ENCODE data around the gene BAHCC1. TPM values are rescaled to one million over a fixed set of nuclear protein-coding genes. Genes with fewer than 3 reads are reported as not detected.

Gene BAHCC1
- total RNA-seq, 2 donors from 2014 or later, result 12.5 to 26.3 TPM

DNA sequence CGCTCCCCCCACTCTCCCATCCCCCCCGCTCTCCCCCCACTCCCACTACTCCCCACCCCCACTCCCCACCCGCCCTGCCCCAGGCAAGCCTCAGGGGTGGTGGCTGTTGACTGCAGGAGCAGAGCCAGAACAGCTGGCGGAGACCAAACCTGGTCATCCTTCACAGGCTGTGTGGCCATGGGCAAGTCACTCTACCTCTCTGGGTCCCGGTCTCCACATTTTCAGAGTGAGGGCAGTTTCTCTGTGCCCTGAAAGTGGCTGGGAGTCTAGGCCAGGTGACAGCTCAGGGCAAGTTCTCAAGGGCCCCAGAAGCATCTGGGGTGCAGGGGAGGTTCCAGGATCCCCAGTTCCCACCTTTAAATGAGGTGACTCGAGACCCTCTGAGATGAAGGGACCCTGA is 15.1 kb upstream of the BAHCC1 start:
- intact Hi-C loops (cut with DNase I), result no loop called here
- Histone ChIP-seq H3K9me3 (no peaks in the 10 kb centered on the region), H3K36me3 (no peaks in the 10 kb centered on the region), H3K9ac (ENCODE audit: low read depth in 2 of 2, low read length in 2 of 2) (no peak overlapping the region), H3K27ac (no peak overlapping the region), H3K27me3 (no peaks in the 10 kb centered on the region), H3K4me1 (no peaks in the 10 kb centered on the region), H3K4me3 (no peak overlapping the region)
- no peak for DNase-seq
- TF ChIP-seq, protein P1, sequence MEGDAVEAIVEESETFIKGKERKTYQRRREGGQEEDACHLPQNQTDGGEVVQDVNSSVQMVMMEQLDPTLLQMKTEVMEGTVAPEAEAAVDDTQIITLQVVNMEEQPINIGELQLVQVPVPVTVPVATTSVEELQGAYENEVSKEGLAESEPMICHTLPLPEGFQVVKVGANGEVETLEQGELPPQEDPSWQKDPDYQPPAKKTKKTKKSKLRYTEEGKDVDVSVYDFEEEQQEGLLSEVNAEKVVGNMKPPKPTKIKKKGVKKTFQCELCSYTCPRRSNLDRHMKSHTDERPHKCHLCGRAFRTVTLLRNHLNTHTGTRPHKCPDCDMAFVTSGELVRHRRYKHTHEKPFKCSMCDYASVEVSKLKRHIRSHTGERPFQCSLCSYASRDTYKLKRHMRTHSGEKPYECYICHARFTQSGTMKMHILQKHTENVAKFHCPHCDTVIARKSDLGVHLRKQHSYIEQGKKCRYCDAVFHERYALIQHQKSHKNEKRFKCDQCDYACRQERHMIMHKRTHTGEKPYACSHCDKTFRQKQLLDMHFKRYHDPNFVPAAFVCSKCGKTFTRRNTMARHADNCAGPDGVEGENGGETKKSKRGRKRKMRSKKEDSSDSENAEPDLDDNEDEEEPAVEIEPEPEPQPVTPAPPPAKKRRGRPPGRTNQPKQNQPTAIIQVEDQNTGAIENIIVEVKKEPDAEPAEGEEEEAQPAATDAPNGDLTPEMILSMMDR (IDR thresholded peaks at IDR 0.05), result no peak

DNA sequence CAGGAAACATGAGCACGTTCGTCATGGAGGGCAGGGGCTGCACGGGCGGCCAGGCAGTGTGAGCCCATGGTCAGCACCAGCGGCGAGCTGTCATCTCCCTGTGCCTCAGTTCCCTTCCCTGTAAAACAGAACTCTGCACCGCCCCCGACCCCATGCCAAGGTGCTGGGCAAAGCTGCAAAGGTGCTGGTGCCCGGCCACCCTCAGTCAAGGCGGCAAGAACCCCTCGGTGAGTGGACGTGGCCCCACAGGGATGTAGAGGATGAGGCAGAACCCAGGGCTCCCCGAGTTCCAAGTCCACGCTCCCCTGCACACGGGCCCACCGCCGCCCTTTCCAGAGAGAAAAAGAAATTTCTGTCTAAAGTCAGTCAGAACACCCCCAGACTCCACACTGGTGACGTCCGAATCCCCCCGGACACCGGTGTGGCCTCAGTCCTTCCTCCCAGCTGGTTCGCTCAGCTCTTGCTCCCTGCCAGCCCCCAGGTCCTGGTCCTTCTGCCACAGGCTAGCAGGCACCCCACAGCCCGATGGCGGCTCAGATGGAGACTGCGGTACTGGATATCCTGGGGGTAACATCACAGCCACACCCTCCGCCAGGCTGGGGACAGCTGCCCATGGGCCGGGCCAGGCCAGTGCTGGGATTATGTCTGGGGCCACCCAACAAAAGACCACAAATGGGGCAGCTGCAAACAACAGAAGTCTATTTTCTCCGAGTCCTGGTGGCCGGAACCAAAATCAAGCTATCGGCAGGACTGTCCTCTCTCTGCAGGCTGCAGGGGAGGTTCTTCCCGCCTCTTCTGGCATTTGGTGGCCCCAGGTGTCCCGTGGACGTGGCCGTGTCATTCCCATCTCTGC is 14.4 kb upstream of the BAHCC1 start:
- Histone ChIP-seq H3K27me3 (no peaks in the 10 kb centered on the region), H3K36me3 (no peaks in the 10 kb centered on the region), H3K9me3 (no peaks in the 10 kb centered on the region), H3K27ac (no peak overlapping the region), H3K9ac (ENCODE audit: low read depth in 2 of 2, low read length in 2 of 2) (no peak overlapping the region), H3K4me1 (no peaks in the 10 kb centered on the region), H3K4me3 (no peak overlapping the region)
- no peak for DNase-seq
- TF ChIP-seq, protein P1 (IDR thresholded peaks at IDR 0.05), result no peak
- intact Hi-C loops (cut with DNase I), result no loop called here

DNA sequence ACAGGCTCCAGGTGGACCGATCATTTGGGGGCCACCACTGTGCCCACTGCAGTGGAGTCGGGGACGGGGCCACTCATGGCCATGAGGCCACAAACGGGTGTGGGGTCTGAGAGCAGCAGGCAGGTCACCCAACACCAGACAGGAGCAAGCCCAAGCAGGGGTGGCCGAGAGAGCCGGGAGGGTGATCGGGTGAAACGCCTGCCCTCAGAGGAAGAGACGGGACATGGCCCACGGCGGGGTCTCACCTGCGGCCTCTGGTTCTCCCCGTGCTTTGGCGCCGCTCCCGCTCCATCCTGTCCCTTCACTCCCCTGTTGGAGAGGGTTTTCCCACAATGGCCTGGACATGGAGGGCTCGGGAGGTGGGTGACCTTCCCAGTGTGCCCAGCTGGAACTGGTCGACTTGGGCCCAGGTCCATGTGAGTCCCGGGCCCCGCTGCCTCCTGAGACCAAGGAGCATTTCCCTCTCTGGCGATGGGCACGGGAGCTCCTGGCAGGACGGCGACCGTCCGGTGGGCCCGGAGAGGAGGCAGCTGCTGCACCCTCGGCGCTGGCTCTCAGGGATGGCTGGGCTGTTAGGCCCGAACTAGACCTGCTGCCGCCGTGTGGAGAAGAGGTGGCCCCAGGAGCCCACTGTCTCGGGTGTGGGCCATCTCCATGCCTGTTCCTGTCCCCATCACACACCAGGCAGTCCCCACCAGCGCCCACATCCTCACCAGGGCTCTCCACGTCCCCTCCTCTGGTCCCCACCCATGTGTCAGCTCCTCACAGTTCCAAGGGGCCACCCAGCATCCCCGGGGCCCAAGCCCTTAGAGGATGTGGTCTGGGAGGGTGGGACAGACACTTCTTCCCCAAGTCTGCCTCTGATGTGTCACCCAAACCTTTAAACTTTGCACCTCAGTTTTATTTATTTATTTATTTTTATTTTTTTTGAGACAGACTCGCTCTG is 13.4 kb upstream of the BAHCC1 start:
- TF ChIP-seq, protein P1 (IDR thresholded peaks at IDR 0.05), result no peak
- Histone ChIP-seq H3K4me3 (no peak overlapping the region), H3K9me3 (no peaks in the 10 kb centered on the region), H3K36me3 (no peaks in the 10 kb centered on the region), H3K27ac (no peak overlapping the region), H3K4me1 (peaks cover 3% of the 10 kb centered on the region), H3K27me3 (no peaks in the 10 kb centered on the region), H3K9ac (ENCODE audit: low read depth in 2 of 2, low read length in 2 of 2) (no peak overlapping the region)
- intact Hi-C loops (cut with DNase I), result no loop called here
- DNase-seq, result no peak

DNA sequence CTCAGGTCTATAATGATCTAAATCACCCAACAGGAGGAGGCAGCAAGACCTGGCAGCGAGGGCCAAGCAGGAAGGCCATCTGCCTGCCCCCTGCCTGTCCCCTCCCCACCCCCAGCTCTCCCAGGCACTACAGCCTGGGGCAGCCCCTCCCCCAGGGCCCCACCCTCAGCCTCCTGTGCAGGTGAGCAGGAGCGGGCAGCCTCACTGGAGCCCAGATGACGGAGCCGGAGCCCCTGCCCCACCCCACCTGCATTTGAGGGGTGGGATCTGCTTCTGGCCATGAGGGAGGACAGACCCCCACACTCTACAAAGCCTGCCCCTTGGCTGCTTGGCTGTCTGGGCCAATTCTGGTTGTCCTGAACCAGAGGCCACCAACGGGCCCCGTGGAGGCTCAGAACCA is 12.4 kb upstream of the BAHCC1 start:
- DNase-seq, result no peak
- Histone ChIP-seq H3K36me3 (no peaks in the 10 kb centered on the region), H3K4me3 (no peak overlapping the region), H3K9ac (ENCODE audit: low read depth in 2 of 2, low read length in 2 of 2) (no peak overlapping the region), H3K27ac (no peak overlapping the region), H3K9me3 (no peaks in the 10 kb centered on the region), H3K4me1 (peaks cover 3% of the 10 kb centered on the region), H3K27me3 (no peaks in the 10 kb centered on the region)
- intact Hi-C loops (cut with DNase I), result no loop called here
- TF ChIP-seq, protein P1 (IDR thresholded peaks at IDR 0.05), result no peak

DNA sequence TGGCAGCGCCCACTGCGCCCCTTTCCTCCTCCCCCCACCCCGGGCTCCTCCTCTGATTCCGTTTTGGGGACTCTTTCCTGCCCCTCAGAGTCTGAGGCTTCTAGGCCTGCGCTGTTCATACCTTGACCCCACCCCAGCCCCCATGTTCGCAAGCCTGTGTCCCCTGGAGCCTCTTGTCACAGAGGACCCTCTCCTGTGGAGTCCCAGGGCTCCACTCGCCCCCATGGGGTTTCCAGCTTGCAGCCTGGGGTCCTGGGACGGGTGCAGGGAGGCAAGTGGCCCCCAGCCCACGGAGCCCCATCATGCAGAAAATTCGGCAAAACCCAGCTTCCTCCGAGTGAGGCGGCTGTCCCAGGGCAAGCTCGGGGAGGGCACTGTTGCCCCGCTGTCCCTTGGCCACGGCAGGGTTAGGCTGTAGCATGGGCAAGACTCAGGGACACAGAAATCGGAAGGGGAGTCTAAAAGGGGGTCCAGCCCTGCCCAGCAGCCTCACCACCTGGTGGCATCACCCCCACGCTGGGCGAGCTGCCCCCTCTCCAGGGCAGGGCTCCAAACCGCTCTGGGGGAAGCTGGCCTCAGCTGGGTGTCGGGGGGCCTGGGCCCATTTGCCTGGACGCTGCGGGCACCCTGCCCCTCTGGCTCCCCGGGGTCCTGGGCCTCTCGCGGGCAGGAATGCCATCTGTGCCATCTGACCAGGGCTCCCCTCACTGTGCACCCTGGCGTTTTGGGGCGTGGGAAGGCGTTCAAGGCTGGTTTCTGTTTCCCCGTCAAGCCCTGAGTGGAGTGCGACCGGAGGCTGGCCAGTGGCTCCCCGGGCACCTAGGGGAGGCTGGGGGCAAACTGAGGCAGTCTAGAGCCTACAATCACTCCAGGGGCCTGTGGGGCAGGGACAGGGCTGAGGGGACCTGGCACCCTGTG is 11.5 kb upstream of the BAHCC1 start:
- Histone ChIP-seq H3K27ac (no peak overlapping the region), H3K9ac (ENCODE audit: low read depth in 2 of 2, low read length in 2 of 2) (no peak overlapping the region), H3K36me3 (no peaks in the 10 kb centered on the region), H3K4me3 (no peak overlapping the region), H3K27me3 (no peaks in the 10 kb centered on the region), H3K4me1 (peaks cover 6% of the 10 kb centered on the region), H3K9me3 (no peaks in the 10 kb centered on the region)
- TF ChIP-seq, protein P1 (IDR thresholded peaks at IDR 0.05), result no peak
- intact Hi-C loops (cut with DNase I), result no loop called here
- DNase-seq, result no peak

Data from colonic mucosa (tissue), 4 donors.